Choroid plexus epithelial cell (primary cell): ENCODE measurements around the gene EYA3.
A peak's percentile ranks its signal among the peaks of the same experiment; 100 is the strongest.

ENCODE experiments used
- DNase-seq: peaks from one replicate; pipeline ENCODE4 v3.0.0-alpha.2; 2010; ENCODE audit warnings: low read depth
- H3K4me3 ChIP-seq: 2 replicates; pipeline ENCODE4 v1.5.1; 2011; ENCODE audit warnings: low read depth, mild to moderate bottlenecking, control low read depth, low read length, moderate library complexity
- TF ChIP-seq, protein P1 (sequence below): conservative IDR thresholded peaks from 2 replicates; pipeline ENCODE4 v1.5.1; 2011; ENCODE audit warnings: low read depth, mild to moderate bottlenecking, control low read depth, inconsistent platforms, low read length, moderate library complexity

Gene EYA3

DNA sequence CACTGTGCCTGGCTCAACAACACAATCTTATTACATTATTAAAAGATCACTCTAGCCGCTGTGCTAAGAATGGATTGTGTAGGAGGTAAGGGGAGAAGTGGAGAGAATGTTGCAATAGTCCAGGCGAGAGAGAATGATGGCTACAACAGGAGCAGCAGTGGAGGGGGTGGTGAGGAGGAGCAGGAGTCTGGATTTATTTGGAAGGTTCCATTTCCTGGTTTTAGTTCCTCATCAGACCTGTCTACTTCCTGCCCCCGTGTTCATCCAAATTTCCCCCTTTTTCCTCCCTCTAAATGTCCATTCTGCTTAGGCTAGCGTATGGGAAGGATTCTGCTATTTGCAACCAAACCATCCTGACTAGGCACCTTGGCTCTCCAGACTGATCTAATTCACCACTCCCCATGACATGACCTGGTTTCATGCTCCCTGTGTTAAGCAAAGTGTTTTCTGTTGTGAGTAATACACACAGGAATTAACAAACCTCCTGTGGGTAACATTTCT is 35.1 kb upstream of the EYA3 start:
- H3K4me3 ChIP-seq = no peak overlapping the region
- peak; percentile 91 for DNase-seq

DNA sequence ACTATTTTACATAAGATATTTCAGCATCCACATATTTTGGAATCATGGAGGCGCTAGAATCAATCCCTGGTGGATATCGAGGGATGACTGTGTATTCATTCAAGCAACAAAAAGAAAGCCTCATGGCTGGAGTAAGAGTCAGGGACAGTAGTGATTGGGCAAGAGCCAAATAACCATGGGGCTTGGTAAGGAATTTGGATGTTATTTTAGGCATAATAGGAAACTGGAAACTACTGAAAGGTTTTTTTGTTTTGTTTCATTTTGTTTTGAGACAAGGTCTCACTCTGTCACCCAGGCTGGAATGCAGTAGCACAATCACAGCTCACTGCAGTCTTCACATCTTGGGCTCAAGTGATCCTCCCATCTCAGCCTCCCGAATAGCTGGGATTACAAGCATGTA is 33.8 kb upstream of the EYA3 start:
- TF ChIP-seq, protein P1, sequence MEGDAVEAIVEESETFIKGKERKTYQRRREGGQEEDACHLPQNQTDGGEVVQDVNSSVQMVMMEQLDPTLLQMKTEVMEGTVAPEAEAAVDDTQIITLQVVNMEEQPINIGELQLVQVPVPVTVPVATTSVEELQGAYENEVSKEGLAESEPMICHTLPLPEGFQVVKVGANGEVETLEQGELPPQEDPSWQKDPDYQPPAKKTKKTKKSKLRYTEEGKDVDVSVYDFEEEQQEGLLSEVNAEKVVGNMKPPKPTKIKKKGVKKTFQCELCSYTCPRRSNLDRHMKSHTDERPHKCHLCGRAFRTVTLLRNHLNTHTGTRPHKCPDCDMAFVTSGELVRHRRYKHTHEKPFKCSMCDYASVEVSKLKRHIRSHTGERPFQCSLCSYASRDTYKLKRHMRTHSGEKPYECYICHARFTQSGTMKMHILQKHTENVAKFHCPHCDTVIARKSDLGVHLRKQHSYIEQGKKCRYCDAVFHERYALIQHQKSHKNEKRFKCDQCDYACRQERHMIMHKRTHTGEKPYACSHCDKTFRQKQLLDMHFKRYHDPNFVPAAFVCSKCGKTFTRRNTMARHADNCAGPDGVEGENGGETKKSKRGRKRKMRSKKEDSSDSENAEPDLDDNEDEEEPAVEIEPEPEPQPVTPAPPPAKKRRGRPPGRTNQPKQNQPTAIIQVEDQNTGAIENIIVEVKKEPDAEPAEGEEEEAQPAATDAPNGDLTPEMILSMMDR = no peak
- peak; percentile 71 for DNase-seq

More for the DNA sequence above, 35.1 kb upstream of the EYA3 start:
- TF ChIP-seq, protein P1 = no peak

GRCh38 chr1:28119556-28119955 is 31.1 kb upstream of the EYA3 start:
- DNase-seq = no peak
- TF ChIP-seq, protein P1 = no peak
- H3K4me3 ChIP-seq = no peak overlapping the region

More for the DNA sequence above, 33.8 kb upstream of the EYA3 start:
- no peak overlapping the region for H3K4me3 ChIP-seq

- TF ChIP-seq, protein P1 = no peak
- no peak overlapping the region for H3K4me3 ChIP-seq
- no peak for DNase-seq
These were observed 30.4 kb upstream of the EYA3 start for GRCh38 chr1:28118640-28119307.

GRCh38 chr1:28115267-28115666 is 26.9 kb upstream of the EYA3 start:
- DNase-seq = peak; percentile 29
- H3K4me3 ChIP-seq = no peak overlapping the region
- TF ChIP-seq, protein P1 = no peak

DNA sequence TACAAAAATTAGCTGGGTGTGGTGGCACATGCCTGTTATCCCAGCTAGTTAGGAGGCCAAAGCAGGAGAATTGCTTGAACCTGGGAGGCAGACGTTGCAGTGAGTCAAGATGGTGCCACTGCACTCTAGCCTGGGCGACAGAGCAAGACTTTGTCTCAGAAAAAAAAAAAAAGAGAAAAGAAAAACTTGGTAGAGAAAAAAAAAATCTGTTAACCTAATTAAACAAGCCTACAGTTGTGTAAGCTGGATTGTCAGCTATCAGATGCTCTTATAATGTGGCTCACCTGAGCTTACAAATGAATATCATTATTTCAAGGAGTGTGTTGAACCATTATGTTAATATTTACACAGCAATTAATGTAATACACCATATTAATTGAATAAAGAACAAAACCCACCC is 26.4 kb upstream of the EYA3 start:
- H3K4me3 ChIP-seq = no peak overlapping the region
- DNase-seq = no peak
- TF ChIP-seq, protein P1 = no peak

GRCh38 chr1:28113242-28113572 is 24.8 kb upstream of the EYA3 start:
- no peak for DNase-seq
- TF ChIP-seq, protein P1 = peak; percentile 51

More at GRCh38 chr1:28113242-28113572, 24.8 kb upstream of the EYA3 start:
- H3K4me3 ChIP-seq = no peak overlapping the region
